Non-pigmented ciliary epithelial cell (primary cell): ENCODE results near the gene NDST3.
A peak's percentile ranks its signal among the peaks of the same experiment; 100 is the strongest.

Experiments
- DNase-seq: peaks from one replicate; pipeline ENCODE4 v3.0.0-alpha.2; 2010; ENCODE audit warnings: low read depth

NDST3 gene

GRCh38 chr4:118081434-118081833, 47.1 kb downstream of the NDST3 start:
- no peak for DNase-seq

DNA sequence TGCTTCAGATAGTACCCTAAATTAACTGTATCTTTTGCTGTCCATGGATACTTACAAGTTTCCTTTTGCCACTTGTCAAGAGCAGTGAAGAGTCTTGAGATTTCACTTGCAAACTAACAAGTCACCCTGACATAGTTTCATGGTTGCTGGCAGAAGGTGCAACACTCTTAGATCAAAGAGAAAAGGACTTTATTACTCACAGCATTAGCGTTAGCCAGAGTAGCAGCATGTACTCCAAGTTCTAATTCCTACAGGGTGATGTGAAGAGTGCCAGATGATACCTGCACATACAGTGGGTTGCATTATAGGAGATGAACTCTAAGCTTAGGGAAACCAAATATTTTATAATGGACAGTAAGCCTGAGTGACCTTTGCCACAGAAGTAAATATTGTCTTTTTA, 47.9 kb downstream of the NDST3 start:
- no peak for DNase-seq

GRCh38 chr4:118085700-118086099, 51.4 kb downstream of the NDST3 start:
- no peak for DNase-seq

DNA sequence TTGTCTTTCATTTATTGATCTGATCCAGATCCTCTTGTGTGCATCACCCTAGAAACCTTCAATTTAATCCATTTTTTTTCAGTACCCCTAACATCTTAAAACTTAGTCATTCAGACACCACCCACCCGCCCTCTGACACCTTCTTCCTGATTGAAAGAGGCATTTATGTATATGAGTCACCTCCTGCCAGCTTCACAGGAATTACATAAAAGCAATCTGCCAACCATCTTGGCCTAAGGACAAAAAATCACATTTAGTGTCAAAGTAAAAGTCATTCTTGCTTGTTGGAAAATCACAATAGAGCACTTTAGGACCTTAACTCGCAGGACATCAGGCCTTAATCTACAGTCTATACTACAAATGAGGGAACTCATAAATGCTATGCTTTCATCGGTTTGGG, 52.1 kb downstream of the NDST3 start:
- DNase-seq, result peak; percentile 11

DNA sequence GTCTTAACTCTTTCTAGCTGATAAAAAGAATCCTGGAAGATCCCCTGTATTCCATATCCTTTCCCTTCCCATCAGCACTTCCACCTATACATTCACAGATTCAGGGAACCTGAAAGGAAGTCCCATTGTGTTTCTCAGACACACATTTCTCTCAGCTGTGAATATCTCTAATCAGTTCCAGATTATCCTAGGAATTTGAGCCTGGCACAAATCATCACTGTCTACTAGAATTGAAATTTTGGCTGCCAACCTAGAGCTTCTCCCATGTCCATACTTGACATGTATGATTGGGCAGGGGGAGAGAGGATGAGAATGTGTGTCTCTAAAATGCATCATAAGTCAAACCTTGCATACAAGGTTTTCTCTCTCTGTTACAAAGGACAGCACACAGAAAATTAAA, 53.1 kb downstream of the NDST3 start:
- DNase-seq, result no peak

DNA sequence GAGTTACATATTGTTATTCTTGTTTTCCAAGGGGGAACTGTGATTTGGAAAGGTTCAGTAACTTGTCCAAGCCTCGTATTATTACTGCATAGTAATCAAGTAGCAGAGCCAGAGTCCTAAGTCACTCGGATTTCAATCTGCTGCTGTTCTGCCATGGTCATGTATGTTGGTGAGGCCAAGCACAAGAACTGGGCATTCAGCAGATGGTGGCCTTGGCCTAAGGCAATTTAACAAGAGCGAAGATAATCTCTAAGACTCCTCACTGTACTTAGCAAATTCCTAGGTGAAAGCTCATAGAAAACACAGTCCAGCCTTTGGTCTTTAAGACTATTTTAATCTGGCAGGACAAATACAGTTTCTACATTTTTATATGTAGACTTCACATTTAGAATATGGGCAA, 64.8 kb downstream of the NDST3 start:
- DNase-seq, result no peak

GRCh38 chr4:118102195-118102594, 67.9 kb downstream of the NDST3 start:
- no peak for DNase-seq

DNA sequence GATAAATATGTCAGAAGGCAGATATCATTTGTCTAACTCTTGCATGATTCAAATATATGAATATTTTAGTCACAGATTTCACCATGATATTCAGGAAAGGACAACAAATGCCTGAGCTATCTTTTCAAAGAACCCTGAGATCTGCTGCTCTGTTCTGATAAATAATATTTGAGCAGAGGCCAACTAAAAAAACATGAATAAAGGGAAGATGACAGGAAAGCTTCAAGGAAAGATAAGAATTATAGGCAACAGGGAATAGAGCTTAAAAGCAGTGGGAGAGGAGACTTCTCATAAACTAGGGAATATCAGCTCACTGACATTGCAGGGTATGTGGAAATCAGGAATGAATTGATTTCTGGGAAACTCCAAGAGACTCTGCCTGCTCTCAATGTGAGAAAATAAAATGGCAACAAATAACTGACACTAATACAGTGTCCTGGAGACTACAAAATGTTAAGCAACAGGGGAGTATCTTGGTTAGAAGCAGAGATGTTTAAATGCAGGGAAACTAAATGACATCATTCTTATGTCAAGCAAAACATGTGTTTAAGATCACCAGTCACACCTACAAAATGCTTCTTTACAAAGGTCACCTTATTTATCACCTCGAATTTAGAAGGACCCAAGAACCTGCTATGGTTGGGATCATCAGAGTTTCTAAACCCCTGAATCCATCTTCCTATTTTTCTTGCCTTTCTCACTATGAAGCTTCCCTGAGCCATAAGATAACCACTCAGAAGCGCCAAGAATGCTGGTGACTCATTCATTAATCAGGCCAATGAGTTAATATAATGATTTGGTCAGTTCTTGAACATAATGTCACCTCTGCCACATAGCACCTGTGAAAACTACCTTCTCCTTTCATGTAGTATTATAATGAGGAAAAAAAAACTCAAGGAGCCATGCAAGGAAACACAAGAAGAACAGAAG, 78.1 kb downstream of the NDST3 start:
- no peak for DNase-seq

- DNase-seq, result no peak
Measured at GRCh38 chr4:118113220-118113619, 78.9 kb downstream of the NDST3 start.

DNA sequence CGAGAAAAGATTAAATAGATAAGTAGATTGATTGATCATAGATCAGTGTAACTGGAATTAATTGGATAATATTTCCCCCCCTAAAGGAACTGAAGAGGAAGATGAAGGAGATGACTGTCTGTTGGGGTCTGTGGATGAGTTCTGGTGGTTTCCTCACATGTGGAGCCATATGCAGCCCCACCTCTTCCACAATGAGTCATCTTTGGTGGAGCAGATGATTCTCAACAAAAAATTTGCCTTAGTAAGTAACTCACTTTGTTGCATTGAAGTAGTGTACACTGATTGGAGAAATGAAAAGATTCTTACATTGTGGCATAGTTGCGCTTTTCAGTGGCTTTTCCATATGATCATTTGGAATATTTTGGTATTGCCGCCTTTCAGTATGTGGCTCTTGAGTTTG, 80.4 kb downstream of the NDST3 start:
- DNase-seq, result no peak

GRCh38 chr4:118120120-118120760, 86.0 kb downstream of the NDST3 start:
- no peak for DNase-seq

GRCh38 chr4:118124997-118125396, 90.7 kb downstream of the NDST3 start:
- DNase-seq, result no peak

- no peak for DNase-seq
Measured at GRCh38 chr4:118139241-118139640, 105.0 kb downstream of the NDST3 start.

GRCh38 chr4:118141240-118141639, 107.0 kb downstream of the NDST3 start:
- no peak for DNase-seq

DNA sequence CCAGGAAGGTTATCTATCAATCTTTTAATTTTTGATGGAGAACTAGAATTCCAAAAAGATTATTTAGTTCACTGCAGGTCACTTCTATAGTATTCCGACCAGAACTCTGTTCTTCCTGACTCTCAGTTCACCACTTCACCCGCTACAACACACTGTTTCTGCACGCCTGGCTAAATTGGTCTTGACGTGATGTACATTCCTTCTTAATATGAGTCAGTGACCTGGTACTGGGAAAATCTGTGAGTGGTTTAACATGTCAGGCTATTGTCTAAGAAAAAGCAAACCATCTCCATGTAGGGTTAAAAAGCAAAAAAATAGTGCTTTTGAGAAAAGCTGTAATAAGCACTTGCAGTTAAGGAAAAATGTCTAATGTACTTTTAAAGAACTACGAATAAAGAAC, 120.4 kb downstream of the NDST3 start:
- DNase-seq, result peak; percentile 84

DNA sequence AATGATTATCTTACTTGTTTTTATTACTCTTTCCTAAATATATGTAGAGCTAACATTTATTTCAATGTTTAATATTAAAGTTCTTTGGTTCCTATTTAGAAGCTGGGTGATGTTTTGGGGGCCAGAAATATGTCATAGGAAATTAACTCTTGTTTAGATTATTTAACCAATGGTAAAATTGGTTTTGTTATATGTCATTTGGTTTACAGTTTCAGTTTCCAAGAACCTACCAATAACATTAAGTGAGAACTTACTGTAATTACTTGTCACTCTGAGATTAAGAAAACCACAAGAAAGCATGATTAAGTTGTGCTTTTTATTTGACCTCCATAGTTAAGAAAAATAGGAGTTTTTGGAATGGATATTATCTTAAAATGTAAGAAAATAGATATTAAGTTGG, 121.2 kb downstream of the NDST3 start:
- DNase-seq, result no peak

GRCh38 chr4:118158763-118159375, 124.6 kb downstream of the NDST3 start:
- DNase-seq, result no peak

DNA sequence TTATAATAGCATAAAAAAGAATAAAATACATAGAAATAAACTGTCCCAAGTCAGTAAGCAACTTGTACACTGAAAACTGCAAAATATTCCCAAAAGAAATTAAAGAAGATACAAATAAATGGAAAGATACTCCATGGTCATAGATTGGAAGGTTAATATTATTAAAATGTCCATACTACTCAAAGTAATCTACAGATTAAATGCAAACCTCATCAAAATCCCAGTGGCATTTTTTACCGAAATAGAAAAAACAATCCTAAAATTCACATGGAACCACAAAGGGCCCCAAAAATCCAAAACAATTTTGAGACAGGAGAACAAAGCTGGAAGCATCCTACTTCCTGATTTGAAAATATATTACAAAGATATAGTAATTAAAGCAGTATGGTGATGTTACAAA, 133.0 kb downstream of the NDST3 start:
- DNase-seq, result no peak

GRCh38 chr4:118171381-118171780, 137.1 kb downstream of the NDST3 start:
- DNase-seq, result no peak

GRCh38 chr4:118173126-118173525, 138.8 kb downstream of the NDST3 start:
- DNase-seq, result no peak

DNA sequence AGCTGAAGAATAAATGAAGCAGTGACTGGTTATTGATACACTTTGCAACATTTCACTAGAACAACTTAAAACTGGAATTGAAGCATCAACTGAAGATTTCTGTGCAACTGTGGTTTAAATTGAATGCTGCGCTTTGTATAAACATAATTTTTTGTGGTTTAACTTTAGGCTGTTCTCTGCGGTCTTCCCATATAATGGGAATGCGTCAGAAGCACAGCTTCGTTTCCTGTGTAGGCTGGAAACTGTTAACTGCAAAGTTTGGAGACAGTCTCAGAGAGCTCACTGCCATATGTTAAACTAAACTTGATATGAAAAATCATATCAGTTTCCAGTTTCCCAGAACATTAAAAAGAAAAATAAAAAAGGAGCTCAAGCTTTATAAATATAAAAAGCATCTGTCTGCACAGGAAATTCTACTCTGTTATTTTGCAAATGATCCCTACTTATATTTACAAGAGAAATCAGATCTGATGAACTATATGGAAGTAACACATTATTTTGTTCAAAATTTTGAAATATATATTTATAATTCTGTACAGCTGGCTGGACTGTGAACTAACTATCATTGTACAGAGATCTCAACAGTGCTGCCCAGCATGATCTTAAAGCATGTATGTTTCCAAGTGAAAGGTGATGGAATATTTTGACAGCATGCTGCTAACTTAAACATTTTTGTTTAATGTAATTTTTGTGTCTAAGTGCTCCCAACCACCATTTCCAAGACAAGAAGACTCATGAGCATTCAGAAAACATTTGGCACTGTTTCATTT, 139.9 kb downstream of the NDST3 start:
- DNase-seq, result peak; percentile 82

- no peak for DNase-seq
Measured at GRCh38 chr4:118175506-118175905, 141.2 kb downstream of the NDST3 start.
